ENCODE data around the gene CPD.
A peak's percentile ranks its signal among the peaks of the same experiment; 100 is the strongest.

CPD gene

GRCh38 chr17:30354701-30355100, 24.0 kb upstream of the CPD start:
- no peak for DNase-seq (ENCODE audit: low read depth in 2 of 2)

GRCh38 chr17:30357476-30357875, 21.3 kb upstream of the CPD start:
- no peak for DNase-seq (ENCODE audit: low read depth in 2 of 2)

GRCh38 chr17:30358055-30358760, 20.5 kb upstream of the CPD start:
- DNase-seq (ENCODE audit: low read depth in 2 of 2) = no peak

- DNase-seq (ENCODE audit: low read depth in 2 of 2) = no peak
Measured at GRCh38 chr17:30360086-30360808, 18.5 kb upstream of the CPD start.

- no peak for DNase-seq (ENCODE audit: low read depth in 2 of 2)
Measured at GRCh38 chr17:30361766-30362279, 16.9 kb upstream of the CPD start.

GRCh38 chr17:30363715-30364202, 15.0 kb upstream of the CPD start:
- peak; percentile 60 to 73 for DNase-seq (ENCODE audit: low read depth in 2 of 2)

GRCh38 chr17:30366536-30366935, 12.2 kb upstream of the CPD start:
- no peak for DNase-seq (ENCODE audit: low read depth in 2 of 2)

- DNase-seq (ENCODE audit: low read depth in 2 of 2) = no peak
Measured at GRCh38 chr17:30368912-30369720, 9.6 kb upstream of the CPD start.

GRCh38 chr17:30369995-30370394, 8.7 kb upstream of the CPD start:
- no peak for DNase-seq (ENCODE audit: low read depth in 2 of 2)

- no peak for DNase-seq (ENCODE audit: low read depth in 2 of 2)
Measured at GRCh38 chr17:30372755-30373154, 6.0 kb upstream of the CPD start.

- no peak for DNase-seq (ENCODE audit: low read depth in 2 of 2)
Measured at GRCh38 chr17:30375661-30376060, 3.1 kb upstream of the CPD start.

- DNase-seq (ENCODE audit: low read depth in 2 of 2) = peak in 1 of 2 donors; percentile 58
Measured at GRCh38 chr17:30376621-30377452, 1.9 kb upstream of the CPD start.

GRCh38 chr17:30377574-30378240, 1.0 kb upstream of the CPD start:
- DNase-seq (ENCODE audit: low read depth in 2 of 2) = no peak

GRCh38 chr17:30378241-30378824, 394 bp upstream of the CPD start:
- peak; percentile 35 to 44 for DNase-seq (ENCODE audit: low read depth in 2 of 2)

GRCh38 chr17:30379303-30379902, 676 bp downstream of the CPD start:
- no peak for DNase-seq (ENCODE audit: low read depth in 2 of 2)

GRCh38 chr17:30379903-30380381, 1.2 kb downstream of the CPD start:
- no peak for DNase-seq (ENCODE audit: low read depth in 2 of 2)

- DNase-seq (ENCODE audit: low read depth in 2 of 2) = no peak
Measured at GRCh38 chr17:30380643-30381339, 2.1 kb downstream of the CPD start.

GRCh38 chr17:30381340-30381659, 2.6 kb downstream of the CPD start:
- no peak for DNase-seq (ENCODE audit: low read depth in 2 of 2)

GRCh38 chr17:30382345-30382744, 3.6 kb downstream of the CPD start:
- no peak for DNase-seq (ENCODE audit: low read depth in 2 of 2)
